Measurements from ENCODE around the gene FBXO45.

DNA sequence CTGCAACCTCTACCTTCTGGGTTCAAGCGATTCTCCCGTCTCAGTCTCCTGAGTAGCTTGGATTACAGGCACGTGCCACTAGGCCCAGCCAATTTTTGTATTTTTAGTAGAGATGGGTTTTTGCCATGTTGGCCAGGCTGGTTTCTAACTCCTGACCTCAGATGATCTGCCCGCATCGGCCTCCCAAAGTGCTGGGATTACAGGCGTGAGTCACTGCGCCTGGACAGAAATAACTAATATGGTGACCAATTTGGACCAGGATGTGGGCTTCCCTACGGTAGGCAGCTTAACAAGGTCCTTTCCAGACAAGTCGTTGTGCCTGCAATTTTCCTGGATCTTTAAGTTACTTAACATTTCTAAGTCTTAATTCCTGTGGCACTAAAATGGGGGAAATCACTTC is 14.9 kb upstream of the FBXO45 start:
- TF ChIP-seq POLR2A (IDR thresholded peaks at IDR 0.05; ENCODE audit: low read depth, low read length) (no peak), POLR2AphosphoS5 (IDR thresholded peaks at IDR 0.05; ENCODE audit: low read depth, low read length) (no peak), TAF1 (IDR thresholded peaks at IDR 0.05; ENCODE audit: low read depth, low read length) (no peak)

All from GM12891 (cell line).